NCI-H146 treated with DMSO at 0.1 percent for 48 hours (cell line): ENCODE results near the gene SNAPC4.
"Not testable (repeated sequence)": the region's sequence is repeated elsewhere in the genome, so short reads cannot be mapped to it uniquely, and the experiment has no call there.

ENCODE experiments used
- DNase-seq: peaks from one replicate; lab custom pipeline; 2025; ENCODE audit not compliant: unreplicated experiment; lab: John Stamatoyannopoulos, UW

SNAPC4 gene

GRCh38 chr9:136433849-136434579 lies 34.0 kb upstream of the SNAPC4 start:
- DNase-seq = no peak

GRCh38 chr9:136433043-136433715 lies 33.2 kb upstream of the SNAPC4 start:
- DNase-seq = no peak

- no peak for DNase-seq
These were observed 32.6 kb upstream of the SNAPC4 start for GRCh38 chr9:136432591-136432990.

GRCh38 chr9:136431782-136432350 lies 31.9 kb upstream of the SNAPC4 start:
- DNase-seq = no peak

GRCh38 chr9:136430588-136431234 lies 30.7 kb upstream of the SNAPC4 start:
- DNase-seq = no peak

GRCh38 chr9:136429683-136430491 lies 29.9 kb upstream of the SNAPC4 start:
- DNase-seq = no peak

GRCh38 chr9:136429075-136429628 lies 29.2 kb upstream of the SNAPC4 start:
- no peak for DNase-seq

- no peak for DNase-seq
These were observed 26.8 kb upstream of the SNAPC4 start for GRCh38 chr9:136426787-136427186.

- not testable (repeated sequence) for DNase-seq
These were observed 25.4 kb upstream of the SNAPC4 start for GRCh38 chr9:136425367-136425766.

- DNase-seq = no peak
These were observed 24.9 kb upstream of the SNAPC4 start for GRCh38 chr9:136424750-136425362.

GRCh38 chr9:136423432-136424146 lies 23.6 kb upstream of the SNAPC4 start:
- DNase-seq = no peak

GRCh38 chr9:136422876-136423275 lies 22.9 kb upstream of the SNAPC4 start:
- no peak for DNase-seq

- DNase-seq = no peak
These were observed 21.8 kb upstream of the SNAPC4 start for GRCh38 chr9:136421791-136422190.

- DNase-seq = no peak
These were observed 19.1 kb upstream of the SNAPC4 start for GRCh38 chr9:136419092-136419420.

- no peak for DNase-seq
These were observed 18.5 kb upstream of the SNAPC4 start for GRCh38 chr9:136418182-136419091.

GRCh38 chr9:136416914-136417313 lies 16.9 kb upstream of the SNAPC4 start:
- no peak for DNase-seq

GRCh38 chr9:136416427-136416826 lies 16.5 kb upstream of the SNAPC4 start:
- no peak for DNase-seq

GRCh38 chr9:136412962-136413361 lies 13.0 kb upstream of the SNAPC4 start:
- no peak for DNase-seq

GRCh38 chr9:136411378-136411777 lies 11.4 kb upstream of the SNAPC4 start:
- no peak for DNase-seq
